GM21717 (cell line): ENCODE results near the gene MCAT.

Experiments used
- ATAC-seq: cut with Tn5 transposase; IDR thresholded peaks from one replicate; pipeline ENCODE4 v1.9.1; 2021; ENCODE audit warnings: mild to moderate bottlenecking, moderate library complexity; ENCODE audit not compliant: unreplicated experiment

Gene MCAT

DNA sequence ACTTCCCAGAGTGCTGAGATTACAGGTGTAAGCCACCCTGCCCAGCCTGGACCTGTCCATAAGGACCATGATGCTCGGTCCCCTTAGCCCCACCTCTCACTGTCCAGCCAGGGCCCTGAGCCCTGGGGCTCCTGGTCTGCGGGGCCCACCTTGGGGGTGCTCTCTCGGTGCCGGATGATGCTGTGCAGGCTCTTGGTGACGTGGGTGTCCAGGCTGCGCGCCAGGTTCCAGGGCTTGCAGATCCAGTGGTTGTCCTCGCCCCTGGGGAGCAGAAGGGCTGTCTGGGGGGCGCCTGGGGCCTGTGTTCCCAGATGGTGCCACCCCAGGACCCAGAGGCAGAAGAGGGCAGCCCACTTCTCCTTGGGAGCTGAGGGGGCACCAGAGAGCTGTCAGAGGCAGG, 30.4 kb upstream of the MCAT start:
- ATAC-seq = no peak

DNA sequence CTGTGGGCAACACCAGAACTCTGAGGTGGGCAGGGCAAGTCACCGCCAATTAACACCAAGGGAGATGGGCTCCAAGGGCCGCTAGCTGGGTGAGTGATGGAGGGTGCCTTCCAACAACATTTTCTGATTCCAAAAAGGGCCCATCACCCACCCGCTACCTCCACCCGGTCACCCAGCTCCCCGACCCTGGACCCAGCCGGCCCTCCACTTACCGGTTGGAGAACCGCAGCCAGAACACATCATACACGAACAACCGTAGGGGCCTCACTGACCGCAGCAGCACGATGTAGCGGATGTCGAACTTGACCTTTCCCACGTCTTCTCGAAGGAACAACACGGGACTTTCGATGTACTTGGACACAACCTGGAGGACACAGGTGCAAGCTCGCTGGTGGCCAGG, 29.0 kb upstream of the MCAT start:
- ATAC-seq = no peak

DNA sequence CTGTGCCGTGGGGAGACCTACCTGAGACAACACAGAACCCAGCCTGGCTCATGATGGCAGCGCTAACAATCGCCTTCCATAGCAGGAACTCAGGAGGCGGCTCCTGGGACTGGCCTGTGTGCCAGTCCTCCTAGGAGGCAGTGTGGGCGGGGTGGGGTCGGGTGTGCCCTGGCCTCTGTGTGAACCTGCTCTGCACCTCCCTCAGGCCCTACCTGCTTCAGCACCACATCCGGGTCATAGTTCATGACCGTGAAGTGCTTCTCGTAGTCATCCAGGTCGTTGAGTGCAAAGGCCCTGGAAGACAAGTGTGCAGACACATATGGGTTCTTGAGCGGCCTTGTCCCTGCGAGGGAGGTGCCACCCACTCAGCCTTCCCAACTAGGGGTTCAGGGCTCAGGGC, 28.4 kb upstream of the MCAT start:
- no peak for ATAC-seq

DNA sequence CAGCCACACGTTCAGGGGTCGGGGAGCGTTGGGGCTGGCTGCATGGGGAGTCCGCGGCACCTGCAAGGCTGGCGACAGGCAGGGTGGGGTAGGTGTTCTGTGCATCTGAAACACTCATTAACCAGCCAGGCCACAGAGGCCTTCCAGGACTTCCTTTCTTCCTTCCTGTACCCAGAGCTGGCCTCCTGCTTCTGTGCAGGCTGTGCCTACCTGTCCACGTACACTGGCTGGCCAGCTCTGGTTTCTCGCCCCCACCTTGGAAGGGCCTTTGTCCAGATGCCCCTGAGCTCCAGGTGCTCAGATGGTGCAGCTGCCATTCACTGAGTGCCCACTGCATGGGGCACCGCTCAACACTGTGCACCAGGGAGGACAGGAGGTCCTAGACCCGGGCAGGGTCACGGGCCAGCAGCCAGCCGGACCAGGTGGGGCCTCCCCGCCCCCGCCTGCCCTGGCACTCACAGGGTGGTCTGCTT, 27.9 kb upstream of the MCAT start:
- ATAC-seq = no peak

DNA sequence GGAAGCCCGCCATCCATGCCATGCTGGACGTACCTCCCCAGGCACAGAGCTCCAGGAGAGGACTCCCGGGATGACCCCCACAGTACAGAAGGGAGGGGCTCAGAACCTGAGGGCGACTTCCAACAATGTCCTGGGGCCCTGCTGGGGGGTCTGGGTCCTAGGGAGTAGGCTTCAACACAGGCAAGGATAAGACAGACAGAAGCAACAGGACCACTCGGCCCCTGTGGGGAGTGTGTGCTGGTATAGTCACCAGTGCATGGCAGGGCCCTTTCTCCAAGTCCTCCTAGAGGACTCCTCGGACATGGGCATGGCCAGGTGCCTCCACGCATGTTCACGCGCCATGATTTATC, 26.9 kb upstream of the MCAT start:
- no peak for ATAC-seq

DNA sequence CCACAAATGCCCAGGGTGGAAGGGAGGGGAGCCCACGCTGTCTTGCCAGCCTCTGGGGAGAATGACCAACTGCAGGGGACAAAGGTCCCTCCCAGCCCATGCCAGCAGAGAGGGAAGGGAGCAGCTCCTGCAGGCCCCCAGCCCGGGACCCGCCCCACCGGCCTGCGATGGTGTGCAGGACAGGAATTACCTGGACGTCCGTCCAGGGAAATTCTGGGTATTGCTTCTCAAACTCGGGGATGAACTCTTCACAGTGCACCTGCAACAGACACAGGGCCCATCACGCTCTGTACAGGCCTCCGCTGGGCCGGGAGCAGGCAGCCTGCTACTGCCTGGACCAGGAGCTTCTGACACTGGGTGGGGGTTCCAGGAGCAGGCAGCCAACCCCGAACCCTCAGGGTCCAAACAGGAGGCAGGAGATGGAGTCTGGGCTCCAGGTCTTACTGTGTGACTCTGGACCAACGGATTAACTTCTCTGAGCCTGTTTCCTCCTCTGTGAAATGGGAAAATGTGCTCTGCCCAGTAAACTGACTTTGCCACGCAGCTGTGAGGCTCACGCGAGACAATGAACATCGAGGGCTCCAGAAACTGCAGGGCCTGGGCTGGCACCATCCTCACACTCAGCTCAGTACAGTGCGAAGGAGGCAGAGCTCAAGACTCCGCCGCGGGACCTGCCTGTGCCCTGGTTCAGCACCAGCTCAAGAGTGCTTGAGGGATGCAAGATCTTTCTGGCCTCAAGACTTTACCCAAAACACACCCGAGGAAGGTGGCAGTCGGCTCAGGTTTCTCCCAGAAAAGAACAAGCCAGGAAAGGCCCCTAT, 26.3 kb upstream of the MCAT start:
- ATAC-seq = no peak

DNA sequence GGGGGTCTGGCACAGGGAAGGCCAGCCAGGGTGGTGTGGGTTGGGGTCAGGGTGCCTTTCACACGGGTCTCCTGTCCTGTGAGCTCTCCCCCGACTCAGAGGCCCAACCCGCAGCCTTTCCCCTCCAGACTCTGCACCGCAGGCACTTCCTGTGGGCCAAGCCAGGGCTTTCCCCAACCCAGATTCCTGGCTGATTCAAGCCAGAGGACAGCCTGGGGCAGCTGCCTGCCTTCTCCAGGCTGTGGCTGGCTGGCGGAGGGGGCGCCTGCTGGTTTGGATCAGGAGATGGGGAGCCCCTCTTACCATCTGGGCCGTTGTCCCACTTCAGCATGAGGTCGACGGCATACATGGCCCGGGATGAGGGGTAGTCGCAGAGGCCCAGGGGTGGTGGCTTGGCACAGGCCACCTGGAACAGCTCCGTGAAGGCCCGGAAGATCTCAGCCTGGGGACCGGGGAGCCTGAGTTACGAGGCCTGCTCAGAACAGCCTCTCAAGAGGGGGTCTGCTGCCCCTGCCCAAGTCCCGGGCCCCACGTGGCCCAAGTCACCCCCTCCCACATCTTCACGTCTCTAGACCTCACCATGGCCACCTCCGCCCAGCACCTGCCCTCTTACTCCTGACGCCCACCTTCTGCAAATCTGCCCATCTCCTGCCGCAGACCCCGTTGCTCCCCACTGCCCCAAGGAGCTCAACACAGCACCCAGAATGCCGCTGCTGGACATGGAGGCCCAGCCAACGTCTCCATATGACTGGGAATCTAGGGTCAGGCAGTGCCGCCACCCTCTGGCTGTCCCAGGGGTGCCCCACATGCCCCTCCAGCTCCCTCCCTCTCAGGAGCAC, 25.5 kb upstream of the MCAT start:
- no peak for ATAC-seq

DNA sequence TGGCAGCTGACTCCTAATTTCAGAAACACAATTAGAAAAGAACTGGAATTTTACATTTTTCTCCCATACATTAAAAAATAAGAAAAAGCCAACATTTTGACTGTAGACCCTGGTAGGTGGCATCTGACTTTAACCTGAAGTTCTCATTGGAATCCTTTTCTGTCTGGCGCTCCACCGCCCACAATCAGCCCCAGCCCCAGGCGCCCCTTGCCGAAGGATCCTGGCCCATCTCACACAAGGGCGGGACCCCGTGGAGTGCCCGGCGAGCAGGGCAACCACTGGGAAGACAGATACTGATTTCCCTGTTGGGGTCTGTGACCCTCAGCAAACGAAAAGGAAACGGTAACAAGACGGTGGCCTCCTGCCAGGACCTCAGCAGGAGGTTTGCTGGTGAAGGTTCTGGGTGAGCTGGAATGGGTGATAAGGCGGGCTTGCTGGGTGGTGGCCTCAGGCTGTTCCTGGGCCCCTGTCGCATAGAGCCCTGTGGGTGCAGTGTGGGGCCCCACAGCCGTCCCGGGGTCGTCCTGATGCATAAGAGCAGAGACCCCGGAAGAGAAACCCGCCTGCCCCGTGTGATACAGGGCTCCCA, 23.9 kb upstream of the MCAT start:
- no peak for ATAC-seq

DNA sequence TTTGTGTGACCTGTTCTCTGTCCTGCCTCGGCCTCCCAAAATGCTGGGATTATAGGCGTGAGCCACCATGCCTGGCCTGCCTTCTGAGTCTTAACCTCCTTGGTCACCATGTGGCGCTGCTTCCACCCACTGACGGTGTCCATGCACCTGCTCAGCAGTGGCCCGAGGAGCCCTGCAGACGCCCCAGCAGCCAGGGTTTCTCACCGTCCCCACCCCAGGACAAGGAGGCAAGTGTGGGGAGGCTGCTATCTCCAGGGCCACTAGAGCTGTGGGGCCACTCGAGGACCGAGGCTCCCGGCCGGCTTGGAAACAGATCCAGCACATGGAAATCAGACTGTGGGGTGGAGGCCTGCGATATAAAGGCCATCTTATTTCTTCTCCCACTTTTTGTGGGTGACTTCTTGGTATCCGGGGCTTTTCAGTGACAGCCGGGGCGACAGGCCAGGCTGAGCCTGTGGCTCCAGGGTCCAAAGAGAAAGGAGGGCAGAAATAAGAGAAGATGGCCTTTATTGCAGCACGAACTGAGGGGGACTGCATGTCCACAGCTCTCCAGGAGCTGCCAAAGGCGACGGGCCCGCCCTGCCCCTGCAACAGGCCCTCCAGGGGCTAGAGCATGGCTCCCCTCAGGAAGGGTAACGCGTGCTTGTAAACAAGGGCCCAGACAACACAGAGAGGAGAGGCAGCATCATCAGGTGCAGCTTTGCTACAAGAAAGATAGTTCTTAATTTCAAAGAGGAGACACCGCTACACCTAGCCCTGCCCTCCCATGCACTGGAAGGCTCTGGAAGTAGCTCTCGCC, 23.1 kb upstream of the MCAT start:
- ATAC-seq = no peak

DNA sequence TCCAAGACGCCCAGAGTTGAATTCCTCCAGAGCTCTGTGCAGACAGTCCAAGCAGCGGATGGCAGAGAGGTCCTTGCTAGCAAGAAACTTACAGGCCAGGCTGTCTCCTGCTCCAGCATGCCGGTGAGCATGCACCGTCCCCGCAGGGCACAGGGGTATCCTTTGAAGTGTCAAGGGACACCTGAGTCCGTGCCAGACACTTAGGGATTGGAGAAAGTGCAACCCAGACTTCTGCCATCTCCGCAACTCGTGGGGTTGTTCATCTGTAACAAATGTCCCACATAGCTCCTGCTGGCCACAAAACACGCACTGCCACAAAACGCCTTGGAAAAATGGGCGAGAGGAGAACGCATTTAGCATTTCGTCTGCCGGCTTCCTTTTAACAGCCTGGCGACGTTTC, 21.4 kb upstream of the MCAT start:
- ATAC-seq = no peak

DNA sequence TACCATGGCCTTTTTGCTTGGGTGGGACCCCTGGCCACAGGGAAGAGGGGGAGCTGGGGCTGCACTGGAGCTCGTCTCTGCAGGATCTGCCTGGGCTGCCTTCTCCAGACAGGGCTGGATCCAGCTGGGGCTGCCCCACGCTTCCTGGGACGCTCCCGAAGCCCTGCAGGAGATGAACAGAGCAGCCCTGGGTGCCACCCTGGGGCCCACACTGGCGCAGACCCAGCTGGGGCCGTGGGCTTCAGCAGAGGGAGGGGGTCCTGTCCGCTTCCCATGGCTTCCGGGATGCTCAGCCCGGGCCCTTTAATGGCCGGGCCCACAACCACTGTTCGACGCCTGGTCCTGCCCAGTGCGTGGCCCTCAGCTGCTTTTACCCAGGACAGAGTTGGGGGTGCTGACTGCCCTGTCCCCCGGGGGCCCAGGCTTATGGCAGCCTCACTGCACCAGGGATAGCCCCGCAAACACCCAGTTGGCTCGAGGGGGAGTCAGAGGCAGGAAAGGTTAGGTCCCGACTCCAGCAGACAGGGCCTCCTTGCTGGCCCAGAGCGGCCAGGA, 20.1 kb upstream of the MCAT start:
- no peak for ATAC-seq

DNA sequence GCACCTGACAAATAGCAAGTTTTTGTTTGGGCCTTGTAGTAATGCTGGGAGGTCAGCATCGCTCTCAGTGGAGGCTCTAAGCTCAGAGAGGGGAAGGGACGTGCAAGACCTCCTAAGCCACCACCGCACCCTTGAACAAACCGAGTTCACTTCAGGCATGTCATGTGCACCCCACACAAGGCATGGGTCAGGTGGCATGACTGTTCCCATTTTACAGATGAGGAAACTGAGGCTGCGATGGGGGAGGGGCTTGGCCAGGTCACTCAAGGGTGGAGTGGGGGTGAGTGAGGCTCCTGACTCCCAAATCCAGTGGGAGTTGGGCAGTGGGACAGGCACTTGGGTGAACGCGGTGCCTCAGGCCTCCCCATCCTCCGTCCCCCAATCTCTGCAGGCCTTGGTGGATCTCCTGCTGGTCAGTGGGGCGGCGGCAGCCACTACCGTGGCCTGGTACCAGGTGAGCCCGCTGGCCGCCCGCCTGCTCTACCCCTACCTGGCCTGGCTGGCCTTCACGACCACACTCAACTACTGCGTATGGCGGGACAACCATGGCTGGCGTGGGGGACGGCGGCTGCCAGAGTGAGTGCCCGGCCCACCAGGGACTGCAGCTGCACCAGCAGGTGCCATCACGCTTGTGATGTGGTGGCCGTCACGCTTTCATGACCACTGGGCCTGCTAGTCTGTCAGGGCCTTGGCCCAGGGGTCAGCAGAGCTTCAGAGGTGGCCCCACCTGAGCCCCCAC, 19.4 kb upstream of the MCAT start:
- ATAC-seq = no peak

DNA sequence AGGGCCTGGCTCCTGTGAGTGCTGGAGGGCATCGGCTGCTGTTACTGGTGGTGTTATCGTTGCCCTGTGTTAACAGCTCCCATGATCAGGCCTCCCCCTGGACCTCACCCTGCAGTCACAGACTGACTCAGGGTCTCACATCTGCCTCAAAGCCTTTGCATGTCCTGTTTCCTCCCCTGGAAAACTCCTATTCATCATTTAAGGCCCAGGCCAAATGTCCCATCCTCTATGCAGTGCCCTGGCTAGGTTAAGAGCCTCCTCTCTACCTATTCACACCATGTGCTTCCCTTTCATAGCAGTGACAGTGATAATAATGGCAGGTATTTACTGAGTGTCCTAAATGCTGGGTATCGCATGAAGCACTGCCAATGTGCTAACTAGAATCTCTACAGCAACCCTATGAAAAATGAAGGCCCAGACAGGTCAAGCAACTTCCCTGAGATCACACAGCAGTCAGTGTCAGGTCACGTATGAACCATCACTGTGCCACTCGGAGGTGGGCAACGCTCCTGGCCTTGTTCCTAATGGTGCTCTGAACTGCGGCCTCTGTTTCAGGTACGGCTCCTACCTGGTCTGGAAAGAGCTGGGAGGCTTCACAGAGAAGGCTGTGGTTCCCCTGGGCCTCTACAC, 17.4 kb upstream of the MCAT start:
- ATAC-seq = no peak

DNA sequence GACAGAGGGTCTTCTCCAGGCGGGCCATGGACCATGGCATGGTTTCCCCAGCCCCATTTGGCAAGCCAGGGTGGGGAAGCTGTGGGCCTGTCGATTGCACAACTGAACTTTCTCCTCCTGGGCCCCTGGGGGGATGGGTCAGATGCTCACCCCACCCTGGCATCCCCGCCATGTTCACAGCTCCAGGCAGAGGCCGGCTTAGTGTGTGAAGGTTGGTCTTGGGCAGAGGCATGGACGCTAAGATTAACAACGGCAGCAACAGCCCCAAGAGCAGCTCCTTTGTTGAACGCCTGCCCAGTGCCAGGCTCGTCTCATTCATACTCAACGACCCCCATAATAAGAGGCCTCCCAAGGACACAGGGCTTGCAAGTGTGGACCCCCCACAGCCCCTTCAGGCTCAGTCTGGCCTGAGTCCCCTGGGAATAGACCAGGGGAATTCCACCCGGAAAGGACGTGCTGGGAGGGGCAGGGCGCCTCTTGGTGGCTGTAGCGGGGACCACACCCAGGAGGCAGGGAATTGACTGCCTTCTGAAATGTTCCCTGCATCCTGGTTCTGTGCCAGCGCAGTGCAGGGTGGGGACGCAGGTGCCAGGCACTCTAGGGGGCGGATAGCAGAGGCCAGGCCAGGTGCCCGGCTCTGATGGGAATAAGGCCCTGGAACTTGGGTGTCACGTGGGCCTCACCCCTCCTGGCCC, 16.4 kb upstream of the MCAT start:
- no peak for ATAC-seq

DNA sequence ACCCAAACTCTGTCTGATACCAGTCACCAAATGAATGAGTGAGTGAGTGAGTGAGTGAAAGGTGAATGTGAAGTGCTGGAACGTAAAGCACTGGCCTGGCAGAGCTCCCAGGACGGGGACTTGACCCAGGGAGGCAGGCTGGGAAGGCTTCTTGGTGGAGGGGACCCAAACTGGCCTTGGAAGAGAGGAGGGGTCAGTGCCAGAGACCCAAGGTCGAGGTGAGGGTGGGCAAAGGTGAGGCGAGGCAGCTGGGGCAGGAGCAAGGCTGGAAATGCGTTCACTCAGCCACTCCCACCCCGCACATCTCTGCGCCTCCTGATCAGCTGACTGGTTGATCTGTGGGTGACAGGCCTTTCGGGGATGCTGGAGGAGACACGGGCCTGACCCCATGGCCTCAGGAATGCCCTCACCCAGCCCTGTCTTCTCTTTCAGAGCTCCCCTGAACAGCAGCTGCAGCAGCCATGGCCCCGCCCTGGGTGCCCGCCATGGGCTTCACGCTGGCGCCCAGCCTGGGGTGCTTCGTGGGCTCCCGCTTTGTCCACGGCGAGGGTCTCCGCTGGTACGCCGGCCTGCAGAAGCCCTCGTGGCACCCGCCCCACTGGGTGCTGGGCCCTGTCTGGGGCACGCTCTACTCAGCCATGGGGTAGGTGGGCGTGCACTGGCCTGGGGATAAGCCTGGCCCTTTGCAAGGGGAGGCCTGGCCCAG, 15.7 kb upstream of the MCAT start:
- no peak for ATAC-seq

DNA sequence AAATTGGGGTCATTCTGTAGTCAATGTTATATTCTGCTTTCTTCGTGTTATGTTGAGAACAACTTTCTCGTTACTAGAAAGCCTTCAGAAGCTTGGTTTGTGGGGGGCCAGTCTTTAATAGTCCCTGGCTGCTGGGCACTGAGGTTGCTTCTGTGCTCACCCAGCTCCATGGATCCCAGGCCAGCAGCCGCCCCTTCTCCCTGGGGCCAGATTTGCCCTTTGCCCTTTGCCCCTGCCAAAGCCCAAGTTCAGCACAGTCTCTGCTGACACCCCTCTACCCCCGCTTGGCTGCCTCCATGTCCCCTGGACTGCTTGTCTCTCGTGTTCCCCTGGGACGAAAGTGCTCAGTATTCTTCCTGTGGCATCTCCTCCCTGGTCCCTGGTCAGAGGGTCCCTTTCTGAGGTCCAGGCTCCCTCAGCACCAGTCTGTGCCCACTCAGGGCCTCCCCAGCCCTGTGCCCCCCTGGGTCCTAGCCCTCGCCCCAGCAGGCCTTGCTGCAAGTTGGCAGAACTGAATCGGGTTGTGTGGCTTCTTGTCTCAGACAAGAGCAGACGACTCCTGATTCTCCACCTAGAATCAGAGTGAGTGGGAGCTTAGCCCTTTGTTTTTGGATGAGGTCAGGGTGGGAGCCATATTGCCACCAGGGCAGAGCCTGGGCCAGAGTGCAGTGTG, 14.8 kb upstream of the MCAT start:
- ATAC-seq = no peak

DNA sequence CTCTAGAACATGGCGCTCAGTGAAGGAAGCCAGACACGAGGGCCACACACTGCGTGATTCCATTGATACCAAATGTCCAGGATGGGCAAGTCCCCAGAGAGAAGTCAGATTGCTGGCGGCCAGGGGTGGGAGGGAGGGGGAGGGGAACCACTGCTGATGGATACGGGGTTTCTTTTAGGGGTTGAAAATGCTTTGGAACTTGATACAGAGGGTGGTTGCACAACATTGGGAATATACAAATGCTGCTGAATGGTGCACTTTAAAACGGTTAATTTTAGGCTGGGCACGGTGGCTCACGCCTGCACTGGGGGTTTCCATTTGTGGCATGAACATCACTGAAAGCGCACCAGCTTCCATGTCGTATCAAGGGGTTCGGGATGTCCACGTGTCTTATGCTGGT, 13.2 kb upstream of the MCAT start:
- no peak for ATAC-seq

DNA sequence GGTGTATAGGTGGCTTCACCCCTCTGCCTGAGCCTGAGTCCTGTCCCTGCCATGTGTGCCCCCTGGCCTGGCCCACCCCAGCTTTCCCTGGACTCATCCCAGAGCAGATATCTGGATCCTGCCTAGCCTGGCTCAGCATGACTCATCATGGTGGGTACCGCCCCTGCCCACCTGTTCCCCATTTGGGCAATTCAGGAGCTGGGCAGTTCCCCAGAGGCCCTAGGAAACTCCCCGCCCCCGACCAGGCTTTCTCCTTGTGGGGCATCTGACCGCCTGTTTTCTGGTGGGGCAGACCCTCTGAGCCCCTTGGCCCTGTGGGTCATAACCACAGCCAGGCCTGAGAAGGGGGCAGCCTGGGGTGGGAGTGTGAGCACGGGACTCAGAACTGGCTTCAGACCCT, 12.6 kb upstream of the MCAT start:
- no peak for ATAC-seq
